ENCODE measurements around the gene AMFR.

AMFR gene

DNA sequence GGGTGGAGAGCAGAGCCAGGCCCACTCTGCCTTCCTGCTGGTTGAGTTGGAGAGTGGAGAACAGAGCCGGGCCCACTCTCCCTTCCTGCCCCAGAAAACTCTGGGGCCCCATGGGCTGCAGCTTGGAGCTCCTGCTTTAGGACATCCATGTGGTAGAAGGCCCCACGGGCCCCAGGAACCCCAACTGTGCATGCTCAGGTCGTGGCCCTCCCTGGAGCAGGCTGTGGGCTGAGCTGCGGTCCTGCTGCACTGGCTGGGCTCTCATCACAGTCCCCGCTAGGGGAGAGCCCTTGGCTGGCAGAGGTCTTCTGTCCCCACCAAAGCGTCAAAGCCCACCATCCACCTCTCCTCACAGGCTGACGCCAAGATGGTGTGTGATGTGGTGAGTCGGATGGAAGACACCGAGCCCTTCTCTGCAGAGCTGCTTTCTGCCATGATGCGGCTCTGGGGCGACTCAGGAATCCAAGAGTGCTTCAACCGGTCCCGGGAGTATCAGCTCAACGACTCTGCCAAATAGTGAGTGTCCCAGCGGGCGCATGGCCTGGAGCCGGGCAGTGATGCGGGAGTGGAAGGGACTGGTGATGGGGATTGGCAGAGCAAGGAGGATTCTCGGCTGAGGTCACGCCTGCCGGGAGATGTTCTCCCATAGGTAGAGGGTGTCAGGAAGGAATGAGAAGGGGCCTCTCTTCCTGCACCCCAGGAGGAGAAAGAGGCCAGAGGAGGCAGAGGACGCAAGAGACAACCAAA lies 96.9 kb downstream of the AMFR start:
- DNase-seq = no peak

DNA sequence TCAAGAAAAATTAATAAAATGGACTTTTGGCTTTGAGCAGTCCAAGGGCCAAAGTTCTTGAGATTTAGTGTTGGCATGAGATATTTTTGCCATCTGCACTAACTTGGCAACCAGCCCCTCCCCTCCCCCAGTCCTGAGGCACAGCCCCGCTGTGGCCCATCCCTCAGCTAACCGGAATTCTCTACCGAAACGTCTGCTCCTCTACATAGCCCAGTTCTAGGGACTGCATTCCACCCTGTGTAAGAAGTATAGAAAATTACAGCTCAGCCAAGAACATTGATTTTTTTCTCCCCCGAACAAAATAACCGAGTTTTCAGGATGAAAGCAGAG lies 97.5 kb downstream of the AMFR start:
- DNase-seq = no peak

GRCh38 chr16:56327071-56327928 lies 98.0 kb downstream of the AMFR start:
- no peak for DNase-seq

DNA sequence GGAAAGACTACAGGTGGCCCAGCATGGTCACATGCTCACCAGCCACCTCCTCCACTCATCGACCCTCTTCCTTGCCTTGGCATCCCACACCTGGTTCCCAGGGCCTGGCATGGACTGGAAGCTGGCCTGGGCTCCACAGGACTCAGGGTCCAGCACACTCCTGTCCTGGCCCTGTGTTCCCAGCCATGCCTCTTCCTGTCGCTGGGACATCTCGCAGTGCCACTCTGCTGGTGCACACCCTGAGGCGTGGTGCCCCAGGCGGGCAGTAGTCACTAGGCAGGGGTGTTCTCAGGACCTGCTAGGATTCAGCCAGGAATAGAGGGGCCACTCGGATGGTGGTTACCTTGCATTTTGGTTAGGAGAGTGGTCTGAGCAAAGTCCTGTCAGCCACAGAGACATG lies 99.4 kb downstream of the AMFR start:
- DNase-seq = no peak

- no peak for DNase-seq
These were observed 100.9 kb downstream of the AMFR start for GRCh38 chr16:56324406-56324805.

DNA sequence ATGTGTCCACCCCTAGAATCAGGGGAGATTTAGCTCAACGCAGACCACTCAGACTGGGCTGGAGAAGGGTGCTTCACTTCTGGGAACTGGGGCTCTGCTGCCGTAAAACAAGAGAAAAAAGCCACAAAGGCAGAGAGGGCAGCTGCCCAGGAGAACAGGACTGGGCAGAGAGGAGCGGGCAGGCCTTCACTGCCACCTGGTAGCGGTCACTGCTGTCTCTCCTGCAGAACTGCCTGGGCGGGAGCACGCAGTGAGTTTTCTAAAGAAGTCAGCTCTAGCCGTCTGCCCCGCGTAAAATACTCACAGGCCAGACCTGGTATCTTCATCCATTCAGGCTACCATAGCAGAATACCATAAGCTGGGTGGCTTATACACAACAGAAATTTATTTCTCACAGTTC lies 103.8 kb downstream of the AMFR start:
- no peak for DNase-seq

DNA sequence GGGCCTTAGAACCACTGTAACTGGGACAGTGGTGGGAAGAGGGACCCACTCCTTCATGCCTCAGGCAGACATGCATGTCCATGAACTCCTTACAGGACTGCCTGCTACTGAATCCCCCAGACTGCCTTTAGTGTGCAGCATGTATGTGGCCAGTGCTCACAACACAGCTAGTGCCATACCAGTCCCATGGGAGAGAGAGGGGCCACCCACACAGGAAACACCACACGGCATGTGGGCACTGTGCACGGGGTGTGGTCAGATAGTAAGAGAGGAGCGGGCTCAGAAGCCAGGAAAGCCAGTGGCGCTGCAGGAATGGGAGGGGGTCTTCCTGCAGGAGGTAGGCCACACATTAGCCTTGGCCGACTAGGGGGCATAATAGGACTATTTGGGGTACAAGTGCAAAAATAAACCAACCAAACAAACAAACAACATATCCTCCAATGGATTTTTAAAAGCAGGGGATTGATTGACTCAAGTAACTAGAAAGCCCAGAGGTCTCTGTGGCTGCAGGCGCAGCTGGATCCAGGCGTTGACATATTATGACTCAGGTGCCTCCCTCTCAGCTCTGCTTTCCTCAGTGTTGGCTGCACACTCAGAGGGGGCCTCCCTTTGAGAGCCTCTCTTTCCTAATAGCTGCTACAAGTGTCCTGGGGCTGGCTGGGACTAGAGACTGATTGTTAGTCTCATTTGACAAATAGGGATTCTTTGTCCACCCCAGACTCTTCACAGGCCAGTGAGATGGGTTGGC lies 104.4 kb downstream of the AMFR start:
- DNase-seq = no peak

GRCh38 chr16:56320056-56320455 lies 105.3 kb downstream of the AMFR start:
- no peak for DNase-seq

- DNase-seq = no peak
These were observed 106.0 kb downstream of the AMFR start for GRCh38 chr16:56319376-56319775.

GRCh38 chr16:56318827-56319140 lies 106.6 kb downstream of the AMFR start:
- no peak for DNase-seq

DNA sequence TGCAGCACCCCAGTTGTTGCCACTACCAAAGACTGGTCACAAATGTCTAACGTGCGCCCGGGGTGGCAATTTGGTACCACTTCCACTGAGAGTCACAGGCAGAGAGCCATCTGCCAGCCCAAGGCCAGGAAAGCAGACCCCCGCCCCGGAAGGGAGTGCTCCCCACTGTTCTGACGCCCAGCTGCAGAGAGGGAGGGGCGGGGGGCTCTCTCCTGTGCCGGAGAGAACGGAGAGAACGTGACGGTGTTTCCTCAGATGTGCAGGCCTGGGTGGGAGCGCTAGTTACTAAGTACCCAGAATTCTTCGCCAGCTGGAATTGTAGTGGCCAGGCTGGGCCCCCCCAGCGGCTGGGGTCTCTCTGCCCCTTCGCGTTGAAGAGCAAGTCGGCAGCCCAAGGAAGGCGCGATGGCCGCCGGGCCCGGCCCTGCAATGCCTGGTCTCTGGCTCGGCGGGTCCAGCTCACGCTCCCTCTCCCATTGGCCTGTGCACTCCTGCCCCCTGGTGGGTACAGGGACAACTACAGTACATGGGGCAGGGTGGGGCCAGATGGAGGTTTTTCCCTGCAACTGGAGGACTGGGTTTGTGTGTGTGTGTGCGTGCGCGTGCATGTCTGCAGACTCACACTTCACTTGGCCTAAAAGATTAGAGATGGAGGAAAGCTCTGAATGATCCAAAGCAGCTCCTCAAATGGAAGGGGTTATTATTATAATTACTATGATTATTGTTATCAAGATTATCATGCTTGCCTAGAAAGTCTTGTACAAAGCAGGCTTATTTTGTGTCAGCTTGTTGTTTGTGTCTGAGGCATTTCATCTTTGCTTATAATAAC lies 107.1 kb downstream of the AMFR start:
- peak; percentile 35 to 60 (median 44) for DNase-seq

GRCh38 chr16:56316545-56316944 lies 108.8 kb downstream of the AMFR start:
- no peak for DNase-seq

DNA sequence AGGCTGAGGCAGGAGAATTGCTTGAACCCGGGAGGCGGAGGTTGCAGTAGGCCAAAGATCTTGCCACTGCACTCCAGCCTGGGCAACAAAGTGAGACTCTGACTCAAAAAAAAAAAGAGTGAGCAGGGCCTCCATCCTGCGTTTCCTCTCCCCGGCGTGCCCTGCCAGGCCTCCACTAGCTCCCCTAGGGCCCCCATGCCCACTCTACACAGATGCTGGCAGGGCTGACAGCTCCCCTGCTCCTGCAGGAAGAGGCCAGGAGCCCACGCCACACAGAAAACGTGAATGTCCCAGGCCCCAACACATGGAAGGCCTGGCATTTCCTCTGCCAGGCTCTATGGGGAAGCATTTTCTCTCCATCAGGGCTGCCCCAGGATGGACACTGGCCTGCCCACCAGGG lies 109.4 kb downstream of the AMFR start:
- DNase-seq = no peak

DNA sequence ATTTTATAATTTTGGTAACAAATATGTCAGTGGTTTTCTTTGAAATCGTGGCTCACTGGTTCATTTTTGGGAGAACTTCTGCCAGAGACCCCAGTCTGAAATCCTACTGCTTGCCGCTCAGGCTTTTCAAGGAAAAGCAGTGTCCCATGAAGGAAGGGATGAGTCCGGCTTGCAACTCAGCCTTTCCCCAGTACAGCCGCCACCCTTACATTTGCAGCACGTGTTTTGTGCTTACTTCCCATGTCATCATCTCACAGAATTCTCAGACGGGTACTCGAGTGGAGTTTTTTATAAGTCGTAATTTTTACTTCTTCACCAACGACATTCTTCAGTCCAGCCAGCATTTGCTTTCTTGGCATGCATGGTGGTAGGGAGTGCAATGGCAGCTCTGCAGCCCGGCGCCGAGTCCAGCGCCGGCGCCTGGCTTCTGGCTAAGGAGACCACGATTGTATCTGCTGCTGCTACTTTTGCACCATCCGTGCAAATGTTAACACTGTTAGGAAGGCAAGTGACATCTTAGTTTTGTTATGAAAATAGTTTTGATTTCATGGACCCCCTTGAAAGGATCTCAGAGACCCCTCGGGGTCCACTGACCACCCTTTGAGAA lies 111.0 kb downstream of the AMFR start:
- DNase-seq = no peak

DNA sequence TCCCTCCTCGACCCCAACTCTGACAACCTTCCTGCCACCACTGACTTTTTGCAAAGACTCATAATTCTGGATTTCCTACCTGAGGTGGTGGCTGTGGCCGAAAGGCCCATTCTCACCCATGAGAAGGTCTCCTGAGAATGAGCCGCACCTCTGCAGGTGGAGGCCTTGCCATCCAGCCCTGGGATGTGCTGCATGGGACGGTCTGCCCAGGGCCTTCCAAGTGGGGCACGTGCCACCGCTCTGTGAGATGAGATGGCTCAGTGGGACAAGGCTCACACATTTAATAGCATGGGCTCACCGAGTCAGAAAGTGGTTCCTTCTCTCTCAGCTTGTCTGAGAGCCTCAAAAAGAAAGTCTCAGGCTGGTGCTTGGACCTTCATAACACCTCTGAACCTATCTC lies 112.8 kb downstream of the AMFR start:
- DNase-seq = no peak

DNA sequence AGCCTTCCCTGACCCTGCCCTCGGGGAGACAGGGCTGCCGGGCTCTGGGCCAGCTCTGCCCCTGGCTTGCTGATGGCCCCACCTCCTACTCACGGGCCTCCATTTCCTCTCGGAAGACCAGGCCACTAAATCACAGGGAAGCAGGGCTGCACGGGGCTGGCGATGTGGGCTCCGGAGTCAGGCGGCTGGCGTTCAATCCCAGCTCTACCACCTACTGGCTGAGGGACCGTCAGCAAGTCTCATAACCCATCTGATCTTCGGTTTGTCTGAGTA lies 113.4 kb downstream of the AMFR start:
- DNase-seq = no peak
